ENCODE results near the gene HELZ2. TPM values are rescaled to one million over a fixed set of nuclear protein-coding genes. Genes with fewer than 3 reads are reported as not detected.

Gene HELZ2
- total RNA-seq, 1 experiment from 2014 or later = 33.4 TPM

DNA sequence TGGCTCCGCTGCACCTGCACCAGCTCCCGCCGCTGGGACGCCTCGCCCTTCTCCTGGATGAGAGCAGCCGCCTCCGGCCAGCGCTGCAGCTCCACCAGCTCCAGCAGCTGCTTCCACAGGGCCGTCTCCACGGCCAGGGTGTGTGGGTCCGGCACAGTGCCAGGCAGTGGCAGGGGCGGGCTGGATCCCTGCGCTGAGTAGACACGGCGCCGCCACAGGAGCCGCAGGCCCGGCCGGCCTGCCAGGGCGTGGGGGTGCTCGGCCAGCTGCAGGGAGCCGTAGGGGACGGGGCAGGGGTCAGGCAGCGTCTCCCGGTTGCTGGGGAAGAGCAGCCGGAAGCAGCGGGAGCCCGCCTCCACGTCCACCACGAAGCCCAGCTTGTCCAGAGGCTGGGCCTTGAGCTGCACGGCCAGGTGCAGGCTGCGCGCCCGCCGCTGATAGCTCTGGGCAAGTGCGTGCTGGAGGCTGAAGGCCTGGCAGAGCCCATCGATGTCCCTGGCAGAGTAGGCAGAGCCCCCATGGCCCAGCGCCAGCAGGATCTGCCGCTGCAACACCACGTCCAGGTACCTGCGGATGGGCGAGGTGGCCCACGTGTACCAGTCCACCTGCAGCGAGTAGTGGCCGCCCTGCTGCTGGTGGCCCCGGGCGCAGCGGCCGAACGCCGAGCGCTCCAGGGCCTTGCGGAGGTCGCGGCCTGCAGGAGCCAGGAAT, 10.7 kb downstream of the HELZ2 start:
- no peak overlapping the region for H3K9ac ChIP-seq (ENCODE audit: low read length)
- H3K4me3 ChIP-seq (ENCODE audit: low read length) = no peak overlapping the region
- no peak for ATAC-seq
- H4K20me1 ChIP-seq (ENCODE audit: low read length) = no peaks in the 10 kb centered on the region
- ChIA-PET CTCF (no interaction called here), POLR2A (ENCODE audit: unreplicated experiment) (no interaction called here)
- H3K36me3 ChIP-seq (ENCODE audit: low read depth, low read length) = peaks cover 4% of the 10 kb centered on the region; the same call in 1 of the 2 replicates
- H3K79me2 ChIP-seq (ENCODE audit: low read length) = no peaks in the 10 kb centered on the region
- no peaks in the 10 kb centered on the region for H3K9me3 ChIP-seq (ENCODE audit: low read length)
- no peak overlapping the region for H3K4me2 ChIP-seq (ENCODE audit: low read length)
- H3K4me1 ChIP-seq (ENCODE audit: insufficient read depth, low read length) = no peaks in the 10 kb centered on the region
- H3K27me3 ChIP-seq (ENCODE audit: low read length) = no peaks in the 10 kb centered on the region
- BruUV-seq (replicated peaks) = no TSS peak
- no peaks in the 10 kb centered on the region for H3F3A ChIP-seq (ENCODE audit: low read length, unreplicated experiment)
- H3K27ac ChIP-seq (ENCODE audit: low read length) = no peak overlapping the region
- TF ChIP-seq CTCF (conservative IDR thresholded peaks at IDR 0.05; ENCODE audit: low read depth, low read length) = no peak
- intact Hi-C loops (cut with micrococcal nuclease) = no loop called here
- no peak overlapping the region for H2AFZ ChIP-seq (ENCODE audit: low read length)
- DNase-seq = no peak
- H3K9me2 ChIP-seq (replicated peaks; ENCODE audit: low read length) = no peaks in the 10 kb centered on the region

DNA sequence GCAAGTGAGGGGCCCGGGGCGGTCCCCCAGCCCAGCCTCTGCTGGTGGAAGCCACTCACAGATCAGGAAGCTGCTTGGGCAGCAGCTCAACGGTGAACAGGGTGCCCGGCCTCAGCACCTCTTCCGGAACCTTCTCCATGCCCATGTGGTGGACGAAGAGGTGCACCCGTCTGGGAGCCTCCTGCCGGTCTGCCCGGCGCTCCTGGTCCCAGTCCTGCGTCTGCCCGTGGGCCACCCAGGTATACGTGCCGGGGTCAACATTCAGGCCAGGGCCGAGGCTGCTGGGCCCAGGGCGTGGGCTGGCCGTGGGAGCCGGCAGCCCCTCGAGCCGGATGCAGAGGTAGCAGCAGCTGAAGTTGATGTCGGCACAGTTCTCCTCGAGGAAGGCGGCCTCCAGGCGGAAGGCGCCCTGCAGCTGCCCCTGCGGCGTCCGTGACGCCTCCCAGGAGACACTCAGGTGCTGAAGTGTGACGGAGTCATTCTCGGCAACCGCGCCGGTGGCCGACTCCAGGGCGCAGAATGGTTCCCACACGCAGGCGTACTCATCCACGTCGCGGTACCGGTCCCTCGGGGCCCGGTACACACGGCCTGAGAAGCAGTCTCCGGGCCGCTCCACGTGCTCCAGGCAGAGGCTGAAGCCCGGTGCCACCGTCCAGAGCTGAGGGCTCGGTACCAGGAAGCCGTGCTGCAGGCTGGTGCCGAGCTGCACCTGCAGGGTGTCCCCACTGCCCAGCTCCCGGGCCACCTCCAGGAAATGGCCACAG, 11.4 kb downstream of the HELZ2 start:
- peaks cover 4% of the 10 kb centered on the region; the same call in 1 of the 2 replicates for H3K36me3 ChIP-seq (ENCODE audit: low read depth, low read length)
- H3K9me2 ChIP-seq (replicated peaks; ENCODE audit: low read length) = no peaks in the 10 kb centered on the region
- H3K79me2 ChIP-seq (ENCODE audit: low read length) = no peaks in the 10 kb centered on the region
- no peak for TF ChIP-seq EZH2 (IDR thresholded peaks at IDR 0.05; ENCODE audit: low read length, unreplicated experiment)
- no peak for TF ChIP-seq EZH2phosphoT487 (IDR thresholded peaks at IDR 0.05; ENCODE audit: borderline replicate concordance, low read length)
- TF ChIP-seq CTCF (conservative IDR thresholded peaks at IDR 0.05; ENCODE audit: low read depth, low read length) = no peak
- H2AFZ ChIP-seq (ENCODE audit: low read length) = no peak overlapping the region
- intact Hi-C loops (cut with micrococcal nuclease) = no loop called here
- no peaks in the 10 kb centered on the region for H3F3A ChIP-seq (ENCODE audit: low read length, unreplicated experiment)
- no peak overlapping the region for H3K27ac ChIP-seq (ENCODE audit: low read length)
- ATAC-seq (no peak), DNase-seq (no peak)
- no peaks in the 10 kb centered on the region for H3K27me3 ChIP-seq (ENCODE audit: low read length)
- H3K4me2 ChIP-seq (ENCODE audit: low read length) = no peak overlapping the region
- no TSS peak for BruUV-seq (replicated peaks)
- no peaks in the 10 kb centered on the region for H3K4me1 ChIP-seq (ENCODE audit: insufficient read depth, low read length)
- POLR2A ChIA-PET (ENCODE audit: unreplicated experiment) = interaction anchor here (0.6 kb wide), 1 partner anchor 517 kb away, joined by 5 read pairs; the partner anchor contains the start of gene RGS19
- no peaks in the 10 kb centered on the region for H3K9me3 ChIP-seq (ENCODE audit: low read length)
- CTCF ChIA-PET = no interaction called here
- no peak overlapping the region for H3K9ac ChIP-seq (ENCODE audit: low read length)
- no peak overlapping the region for H3K4me3 ChIP-seq (ENCODE audit: low read length)
- no peaks in the 10 kb centered on the region for H4K20me1 ChIP-seq (ENCODE audit: low read length)

Measured in PC-3 (cell line).